Astrocyte (in vitro differentiated cells and primary cell): ENCODE measurements around the gene RYR2.

ENCODE experiments used
- EZH2 ChIP-seq: IDR thresholded peaks from 2 replicates; pipeline ENCODE4 v1.6.1; 2012; ENCODE audit warnings: mild to moderate bottlenecking, low read length, inconsistent platforms; ENCODE audit not compliant: insufficient read depth
- TF ChIP-seq, protein P1 (sequence below): IDR thresholded peaks from 2 replicates; pipeline ENCODE4 v1.5.1; 2011; ENCODE audit warnings: low read depth, mild to moderate bottlenecking, inconsistent platforms, low read length, moderate library complexity; ENCODE audit not compliant: insufficient read depth

DNA sequence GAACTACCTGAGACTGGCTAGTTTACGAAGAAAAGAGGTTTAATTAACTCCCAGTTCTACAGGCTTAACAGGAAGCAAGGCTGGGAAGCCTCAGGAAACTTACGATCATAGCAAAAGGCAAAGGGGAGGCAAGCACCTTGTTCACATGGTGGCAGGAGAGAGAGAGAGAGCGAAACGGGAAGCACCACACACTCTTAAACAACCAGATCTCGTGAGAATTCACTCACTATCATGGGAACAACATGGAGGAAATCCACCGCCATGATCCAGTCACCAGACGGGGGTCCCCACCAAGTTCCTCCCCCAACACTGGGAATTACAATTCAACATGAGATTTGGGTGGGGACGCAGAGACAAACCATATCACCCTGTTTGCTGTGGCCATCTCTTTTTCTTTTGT lies 49.5 kb upstream of the RYR2 start:
- TF ChIP-seq, protein P1, sequence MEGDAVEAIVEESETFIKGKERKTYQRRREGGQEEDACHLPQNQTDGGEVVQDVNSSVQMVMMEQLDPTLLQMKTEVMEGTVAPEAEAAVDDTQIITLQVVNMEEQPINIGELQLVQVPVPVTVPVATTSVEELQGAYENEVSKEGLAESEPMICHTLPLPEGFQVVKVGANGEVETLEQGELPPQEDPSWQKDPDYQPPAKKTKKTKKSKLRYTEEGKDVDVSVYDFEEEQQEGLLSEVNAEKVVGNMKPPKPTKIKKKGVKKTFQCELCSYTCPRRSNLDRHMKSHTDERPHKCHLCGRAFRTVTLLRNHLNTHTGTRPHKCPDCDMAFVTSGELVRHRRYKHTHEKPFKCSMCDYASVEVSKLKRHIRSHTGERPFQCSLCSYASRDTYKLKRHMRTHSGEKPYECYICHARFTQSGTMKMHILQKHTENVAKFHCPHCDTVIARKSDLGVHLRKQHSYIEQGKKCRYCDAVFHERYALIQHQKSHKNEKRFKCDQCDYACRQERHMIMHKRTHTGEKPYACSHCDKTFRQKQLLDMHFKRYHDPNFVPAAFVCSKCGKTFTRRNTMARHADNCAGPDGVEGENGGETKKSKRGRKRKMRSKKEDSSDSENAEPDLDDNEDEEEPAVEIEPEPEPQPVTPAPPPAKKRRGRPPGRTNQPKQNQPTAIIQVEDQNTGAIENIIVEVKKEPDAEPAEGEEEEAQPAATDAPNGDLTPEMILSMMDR: no peak
- no peak for TF ChIP-seq EZH2
